CD4-positive, alpha-beta T cell treated with Interleukin-10 for 1 hour (primary cell): Measurements from ENCODE around the gene GMEB2.
"Not testable (repeated sequence)": the region's sequence is repeated elsewhere in the genome, so short reads cannot be mapped to it uniquely, and the experiment has no call there.

Source experiments
- DNase-seq: peaks from one replicate; pipeline ENCODE4 v3.0.0-alpha.2; 2020

GMEB2 gene

DNA sequence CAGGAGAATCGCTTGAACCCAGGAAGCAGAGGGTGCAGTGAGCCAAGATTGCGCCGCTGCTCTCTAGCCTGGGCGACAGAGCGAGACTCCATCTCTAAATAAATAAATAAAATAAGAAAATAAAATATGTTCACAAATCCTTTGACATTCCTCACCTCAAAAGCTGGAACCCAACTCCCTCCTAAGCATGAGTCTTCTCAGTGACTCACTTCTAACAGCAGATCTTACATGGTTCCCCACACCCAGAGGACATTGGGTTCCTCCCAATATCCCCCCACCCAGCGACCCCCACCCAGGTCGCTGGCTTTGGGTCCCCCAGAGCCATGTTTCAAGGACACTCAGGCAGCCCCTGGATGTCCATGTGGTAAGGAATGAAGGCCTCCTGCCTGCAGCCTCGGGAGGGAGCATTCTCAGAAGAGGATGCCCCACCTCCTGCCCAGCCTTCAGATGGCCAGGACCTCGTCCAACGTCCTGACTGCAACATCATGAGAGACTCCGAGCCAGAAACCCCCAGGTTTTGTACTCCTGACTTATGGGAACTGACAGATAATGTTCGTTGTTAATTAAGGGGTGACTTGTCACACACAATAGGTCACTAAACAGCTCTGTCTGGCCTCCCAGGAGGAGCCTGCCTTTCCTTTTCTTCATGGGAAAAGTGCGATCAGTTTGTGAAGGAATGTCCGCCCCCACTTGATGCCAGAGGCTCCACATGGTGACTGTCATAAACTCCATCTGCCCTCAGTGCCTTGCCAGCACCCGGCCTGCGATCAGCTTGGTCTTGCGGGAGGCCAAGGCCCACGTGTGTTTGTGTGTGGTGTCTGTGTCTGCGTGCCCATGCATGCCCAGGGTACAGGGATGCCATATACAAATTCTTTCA, 10.1 kb upstream of the GMEB2 start:
- no peak for DNase-seq

DNA sequence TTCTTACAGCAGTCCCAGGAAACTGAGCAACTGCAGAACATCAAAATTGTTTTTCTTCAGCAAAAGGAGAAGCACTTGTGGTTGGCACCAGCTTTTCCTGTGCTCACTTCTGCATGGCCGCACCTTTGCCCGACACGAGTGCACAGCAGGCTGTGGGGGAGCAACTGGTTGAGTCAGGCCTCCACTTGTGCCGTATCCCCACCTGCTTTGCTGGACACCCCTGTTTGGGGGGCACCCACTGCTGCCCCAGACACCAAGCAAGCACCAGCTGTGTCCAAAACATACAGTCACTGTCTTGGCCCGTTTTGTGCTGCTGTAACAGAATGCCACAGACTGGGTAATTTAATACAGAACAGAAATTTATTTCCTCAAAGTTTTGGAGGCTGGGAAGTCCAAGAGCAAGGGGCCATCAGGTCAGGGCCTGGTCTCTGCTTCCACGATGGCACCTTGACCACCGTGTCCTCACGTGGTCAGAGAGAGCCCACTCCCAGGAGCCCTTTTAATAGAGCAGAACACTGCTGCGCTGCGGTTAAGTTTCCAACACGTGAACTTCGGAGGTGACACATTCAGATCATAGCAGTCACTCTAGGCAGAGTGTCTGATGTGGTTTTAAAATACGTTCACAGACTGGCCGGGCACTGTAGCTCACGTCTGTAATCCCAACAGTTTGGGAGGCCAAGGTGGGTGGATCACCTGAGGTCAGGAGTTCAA, 8.7 kb upstream of the GMEB2 start:
- peak; percentile 85 for DNase-seq

DNA sequence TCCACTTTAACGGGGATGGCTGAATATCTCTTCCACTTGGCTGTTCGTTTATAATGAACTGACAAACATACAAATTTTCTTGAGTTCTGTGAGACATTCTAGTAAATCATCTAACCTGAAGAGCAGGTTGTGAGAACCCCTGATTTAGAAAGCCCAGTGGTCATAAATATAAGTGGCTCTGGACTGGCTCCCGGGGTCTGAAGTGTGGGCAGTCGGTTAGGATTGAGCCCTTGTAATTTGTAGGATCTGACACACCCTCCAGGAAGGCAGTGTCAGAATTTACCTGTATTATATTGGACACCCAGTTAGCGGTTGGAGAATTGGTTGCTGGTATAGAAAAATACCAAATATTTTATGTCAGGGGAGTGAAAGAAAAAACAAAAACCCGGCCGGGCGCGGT, 6.8 kb upstream of the GMEB2 start:
- DNase-seq: no peak

DNA sequence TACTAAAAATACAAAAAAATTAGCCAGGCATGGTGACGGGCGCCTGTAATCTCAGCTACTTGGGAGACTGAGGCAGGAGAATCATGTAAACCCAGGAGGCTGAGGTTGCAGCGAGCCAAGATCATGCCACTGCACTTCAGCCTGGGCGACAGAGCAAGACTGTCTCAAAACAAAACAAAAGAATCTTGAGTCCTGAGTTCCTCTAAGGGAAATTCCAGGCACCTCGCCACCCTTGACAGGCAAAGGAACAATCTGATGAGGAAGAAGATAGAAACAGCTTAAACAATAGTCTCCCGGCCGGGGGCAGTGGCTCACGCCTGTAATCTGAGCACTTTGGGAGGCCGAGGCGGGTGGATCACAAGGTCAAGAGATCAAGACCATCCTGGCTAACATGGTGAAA, 4.5 kb upstream of the GMEB2 start:
- not testable (repeated sequence) for DNase-seq

DNA sequence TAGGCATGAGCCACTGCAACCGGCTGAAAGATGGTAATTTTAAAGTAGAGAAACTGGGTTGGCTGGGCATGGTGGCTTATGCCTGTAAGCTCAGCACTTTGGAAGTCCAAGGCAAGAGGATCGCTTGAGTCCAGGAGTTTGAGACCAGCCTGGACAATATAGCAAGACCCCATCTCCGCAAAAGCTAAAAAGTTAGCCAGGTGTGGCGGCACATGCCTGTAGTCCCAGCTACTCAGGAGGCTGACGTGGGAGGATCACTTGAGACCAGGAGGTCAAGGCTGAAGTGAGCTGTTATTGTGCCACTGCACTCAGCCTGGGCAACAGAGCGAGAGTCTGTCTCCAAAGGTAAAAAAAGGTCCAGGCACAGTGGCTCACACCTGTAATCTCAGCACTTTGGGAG, 4.1 kb upstream of the GMEB2 start:
- DNase-seq: not testable (repeated sequence)

DNA sequence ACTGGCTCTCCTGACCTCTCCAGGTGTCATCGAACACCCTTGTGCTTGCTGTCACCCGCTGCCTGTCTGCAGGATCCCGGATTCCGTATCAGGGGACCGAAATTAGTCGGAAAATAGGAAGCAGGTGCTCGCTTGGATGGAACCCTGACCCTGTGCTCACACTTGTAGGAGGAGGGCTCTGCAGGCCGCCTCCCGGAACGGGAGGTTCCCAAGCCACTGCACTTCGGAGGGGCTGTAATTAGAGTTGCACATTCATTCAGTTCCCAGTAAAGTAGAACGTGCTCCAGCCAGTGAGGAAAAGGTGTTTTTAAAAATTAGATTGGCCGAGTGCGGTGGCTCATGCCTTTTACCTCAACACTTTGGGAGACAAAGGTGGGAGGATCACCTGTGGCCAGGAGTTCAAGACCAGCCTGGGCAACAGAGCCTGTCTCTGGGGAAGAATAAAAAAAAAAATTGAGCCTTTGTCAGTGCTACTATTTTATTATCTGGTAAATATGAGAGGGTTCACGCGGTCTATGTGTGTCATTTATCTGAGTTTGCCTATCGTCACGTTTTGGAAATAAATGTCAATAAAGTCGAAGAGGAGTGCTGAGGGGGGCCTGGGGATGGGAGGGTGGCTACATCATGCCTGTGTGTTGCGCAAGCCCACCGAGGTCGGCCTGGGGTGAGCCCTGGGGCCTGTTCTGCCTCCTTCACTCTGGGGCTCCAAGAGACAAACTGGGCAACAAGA, 1.5 kb upstream of the GMEB2 start:
- DNase-seq: peak; percentile 67

DNA sequence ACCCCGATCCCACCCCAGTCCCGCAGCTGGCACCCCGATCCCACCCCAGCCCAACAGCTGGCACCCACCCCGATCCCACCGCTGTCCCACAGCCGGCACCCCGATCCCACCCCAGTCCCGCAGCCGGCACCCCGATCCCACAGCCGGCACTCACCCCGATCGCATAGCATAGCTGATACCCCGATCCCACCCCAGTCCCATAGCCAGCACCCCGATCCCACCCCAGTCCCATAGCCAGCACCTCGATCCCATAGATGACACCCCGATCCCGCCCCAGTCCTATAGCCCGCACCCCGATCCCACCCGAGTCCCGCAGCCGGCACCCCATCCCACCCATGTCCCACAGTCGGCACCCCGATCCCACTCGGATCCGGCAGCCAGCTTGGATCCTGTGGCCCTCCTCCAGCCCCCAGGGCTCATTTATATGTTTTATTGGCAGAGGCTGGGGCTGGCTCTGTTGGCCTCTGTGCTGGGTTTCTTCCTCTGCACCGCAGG, 897 bp upstream of the GMEB2 start:
- no peak for DNase-seq

DNA sequence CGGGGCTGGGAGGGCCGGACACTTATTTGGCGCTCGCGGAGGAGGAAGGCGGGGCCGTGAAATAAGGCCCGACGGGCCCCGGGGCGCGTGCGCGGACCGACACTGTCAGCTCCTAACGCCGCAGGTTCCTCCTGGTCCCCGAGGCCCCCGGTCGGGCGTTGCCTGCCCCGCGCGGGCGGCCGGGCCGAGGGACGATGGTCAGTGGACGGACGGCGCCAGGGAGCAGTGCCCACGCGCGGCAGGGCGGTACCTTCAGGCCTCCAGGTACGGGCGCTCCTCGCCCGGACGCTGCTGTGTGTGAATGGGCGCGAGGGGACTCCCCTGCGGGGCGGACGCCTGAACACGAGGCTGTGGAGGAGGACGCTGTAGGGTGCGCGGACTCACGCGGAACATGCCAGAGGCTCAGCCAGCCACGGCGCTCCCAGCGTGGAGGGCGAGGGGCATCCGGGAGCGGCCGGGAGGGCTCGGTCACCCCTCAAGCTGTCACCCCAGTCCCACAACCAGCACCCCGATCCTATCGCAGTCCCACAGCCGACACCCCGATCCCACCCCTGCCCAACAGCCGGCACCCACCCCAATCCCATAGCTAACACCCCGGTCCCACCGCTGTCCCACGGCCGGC, 339 bp upstream of the GMEB2 start:
- peak; percentile 96 for DNase-seq

DNA sequence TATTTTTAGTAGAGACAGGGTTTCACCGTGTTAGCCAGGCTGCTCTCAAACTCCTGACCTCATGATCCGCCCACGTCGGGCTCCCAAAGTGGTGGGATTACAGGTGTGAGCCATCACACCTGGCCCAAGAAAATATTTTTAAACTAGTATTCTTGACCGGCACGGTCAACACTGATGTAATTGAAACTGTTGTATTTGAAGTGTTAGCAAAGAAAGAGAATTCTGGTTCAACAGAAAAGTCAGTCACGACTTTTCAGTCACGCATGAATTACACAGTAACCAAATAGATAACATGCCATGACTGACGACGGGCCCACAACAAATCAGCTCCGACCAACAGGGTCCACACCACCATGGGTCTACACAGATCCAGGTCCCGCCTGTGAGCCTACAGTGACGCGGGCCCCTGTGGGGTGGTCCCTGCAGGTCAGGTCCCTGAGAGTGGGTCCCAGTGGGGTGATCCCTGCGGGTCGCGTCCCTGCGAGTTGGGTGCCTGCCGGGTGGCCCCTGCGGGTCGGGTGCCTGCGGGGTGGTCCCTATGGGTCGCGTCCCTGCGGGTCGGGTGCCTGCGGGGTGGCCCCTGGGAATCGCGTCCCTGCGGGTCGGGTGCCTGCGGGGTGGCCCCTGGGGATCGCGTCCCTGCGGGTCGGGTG, 1.0 kb downstream of the GMEB2 start:
- peak; percentile 33 for DNase-seq

DNA sequence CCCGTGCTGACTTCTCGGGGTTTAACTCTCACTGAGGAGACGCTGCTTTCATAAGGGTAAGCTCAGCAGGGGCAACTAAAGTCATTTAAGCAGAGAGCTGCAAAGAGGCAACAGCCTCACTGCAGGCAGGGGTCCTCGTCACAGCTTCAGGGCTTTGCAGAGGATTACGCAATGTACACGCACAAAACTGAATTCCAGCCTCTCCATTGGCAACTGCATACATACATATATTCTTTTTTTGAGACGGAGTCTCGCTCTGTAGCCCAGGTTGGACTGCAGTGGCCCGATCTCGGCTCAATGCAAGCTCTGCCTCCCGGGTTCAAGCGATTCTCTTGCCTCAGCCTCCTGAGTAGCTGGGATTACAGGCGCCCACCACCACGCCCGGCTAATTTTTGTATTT, 2.4 kb downstream of the GMEB2 start:
- no peak for DNase-seq

DNA sequence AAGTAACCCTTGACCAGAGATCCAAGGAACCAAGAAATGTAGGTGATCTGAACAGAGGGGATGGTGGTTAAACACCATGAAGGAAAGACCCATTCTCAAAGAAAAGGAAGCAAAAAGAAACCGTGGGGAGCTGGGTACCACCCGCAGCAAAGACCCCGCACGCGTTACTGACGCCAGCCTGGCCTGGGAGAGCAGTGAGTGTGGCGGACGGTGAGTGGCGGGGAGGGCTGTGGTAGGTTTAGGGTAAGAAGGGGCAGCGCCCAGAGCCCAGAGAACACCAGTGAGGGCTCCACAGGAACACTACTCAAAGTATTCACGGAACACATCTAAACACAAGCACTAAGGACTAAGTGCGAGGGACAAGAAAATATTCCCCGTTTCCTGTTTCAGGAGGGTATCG, 4.2 kb downstream of the GMEB2 start:
- DNase-seq: no peak

DNA sequence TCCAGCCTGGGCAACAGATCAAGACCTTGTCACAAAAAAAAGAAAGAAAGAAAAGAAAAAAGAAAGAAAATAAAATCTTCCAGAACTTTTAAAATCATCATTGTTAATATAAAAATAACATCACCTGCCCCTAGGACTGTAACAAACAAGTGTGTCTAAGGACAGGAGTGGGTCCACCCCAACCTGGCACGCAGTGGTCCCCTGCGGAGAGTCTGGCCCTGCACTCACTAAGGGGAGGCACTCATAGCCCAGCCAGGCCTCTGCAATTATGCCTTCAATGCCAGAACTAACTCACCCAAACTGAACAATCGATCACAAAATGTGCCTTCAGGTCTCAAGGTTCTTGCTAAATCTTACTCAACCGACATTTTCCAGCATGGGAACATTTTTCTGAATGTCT, 4.8 kb downstream of the GMEB2 start:
- no peak for DNase-seq

DNA sequence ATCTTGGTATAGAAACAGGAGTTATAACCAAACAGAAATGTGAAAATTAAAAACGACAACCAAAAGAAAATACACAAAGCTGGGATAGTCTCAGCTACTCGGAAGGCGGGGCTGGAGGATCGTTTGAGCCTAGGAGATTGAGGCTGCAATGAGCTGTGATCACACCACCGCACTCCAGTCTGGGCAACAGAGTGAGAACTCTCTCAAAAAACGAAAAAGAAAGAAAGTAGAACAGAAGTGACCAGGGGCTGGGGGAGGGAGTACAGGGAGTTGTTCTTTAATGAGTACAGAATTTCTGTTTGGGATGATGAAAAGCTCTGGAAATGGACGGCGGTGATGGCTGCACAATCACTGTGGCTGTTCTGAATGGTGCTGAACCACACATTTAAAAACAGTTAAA, 5.9 kb downstream of the GMEB2 start:
- no peak for DNase-seq

DNA sequence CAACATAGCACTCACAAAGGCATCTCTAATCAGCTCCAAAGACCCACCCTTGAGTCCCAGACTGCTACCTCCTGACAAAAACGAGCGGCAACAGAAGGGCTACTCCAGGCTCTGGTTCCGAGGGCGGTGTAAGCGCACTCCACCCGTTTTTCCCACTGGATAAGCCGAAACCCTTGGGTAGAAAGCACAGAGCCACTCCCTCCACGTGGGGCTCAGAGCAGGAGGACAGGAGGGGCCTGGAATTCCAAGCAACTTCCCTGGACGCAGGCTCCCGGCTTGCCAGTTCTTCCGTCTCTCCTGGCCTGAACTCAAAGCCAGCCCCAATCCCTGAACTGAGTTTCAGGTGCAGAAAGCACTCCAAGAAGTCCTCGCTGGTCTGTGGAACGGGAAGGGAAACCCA, 7.4 kb downstream of the GMEB2 start:
- no peak for DNase-seq

DNA sequence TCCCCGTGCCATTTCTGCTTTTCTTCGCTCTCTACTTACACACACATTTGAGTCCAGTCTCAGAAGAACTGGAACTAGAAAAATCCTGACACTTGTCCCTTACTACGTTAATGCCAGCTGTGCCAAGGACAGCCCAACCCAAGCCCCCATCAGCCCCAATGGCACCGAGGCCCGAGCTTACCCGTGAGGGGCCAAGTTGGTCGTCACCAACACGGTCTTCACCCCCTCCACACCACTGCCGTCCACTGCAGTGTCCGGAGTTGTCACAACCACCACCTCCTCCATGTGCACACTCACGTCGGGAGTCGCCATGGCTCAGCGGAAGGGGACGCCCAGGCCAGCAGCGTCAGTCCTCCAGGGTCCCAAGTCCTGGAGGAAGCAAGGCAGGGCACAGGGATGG, 7.8 kb downstream of the GMEB2 start:
- no peak for DNase-seq

DNA sequence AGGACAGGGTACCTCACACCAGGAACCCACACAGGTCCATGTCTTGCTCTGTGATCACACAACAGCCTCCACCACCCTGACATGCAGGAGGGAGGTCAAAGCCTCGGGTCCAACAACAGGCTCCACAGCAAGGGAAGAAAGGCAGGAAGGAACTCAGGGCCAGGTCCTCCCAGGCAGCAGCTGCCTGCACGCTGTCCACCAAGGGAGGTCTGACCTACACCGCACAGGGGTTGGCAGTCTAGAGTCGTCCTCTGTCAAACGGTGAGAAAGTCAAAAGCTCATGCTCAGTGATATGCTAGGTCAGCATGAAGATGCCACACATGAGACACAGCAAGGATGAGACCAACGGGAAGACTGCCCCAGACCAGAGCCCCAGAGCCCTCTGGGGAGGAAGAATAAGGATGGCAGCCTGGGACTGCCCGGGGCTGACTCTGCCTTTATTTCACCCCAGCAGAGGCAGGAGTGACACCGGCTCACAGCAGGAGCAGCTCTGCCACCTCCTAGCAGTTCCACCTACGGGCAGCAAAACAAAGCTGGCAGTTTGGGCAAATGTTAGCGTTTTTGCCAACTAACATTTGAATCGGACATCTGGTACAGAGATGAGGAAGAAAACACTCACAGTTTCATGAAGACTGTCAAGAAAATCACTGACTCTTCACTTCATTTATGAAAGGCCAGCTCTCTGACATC, 8.5 kb downstream of the GMEB2 start:
- no peak for DNase-seq

DNA sequence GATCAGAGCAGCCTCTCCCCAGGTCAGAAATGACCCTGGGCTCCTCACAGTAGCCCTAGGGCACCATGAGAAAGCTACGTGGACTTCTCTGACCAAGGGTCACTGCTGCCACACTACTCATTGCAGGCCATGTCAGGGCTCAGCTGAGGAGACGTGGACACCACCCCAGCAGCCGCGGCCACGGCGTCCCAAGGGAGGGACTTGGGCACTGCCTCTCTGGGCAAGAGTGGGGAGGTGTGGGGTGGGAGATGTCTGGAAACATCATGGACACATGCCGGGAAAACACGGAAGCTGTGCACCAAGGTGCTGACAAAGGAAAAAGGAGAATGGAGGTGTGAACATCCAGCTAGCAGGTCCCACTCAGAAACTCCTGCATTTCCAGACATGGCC, 9.0 kb downstream of the GMEB2 start:
- no peak for DNase-seq

DNA sequence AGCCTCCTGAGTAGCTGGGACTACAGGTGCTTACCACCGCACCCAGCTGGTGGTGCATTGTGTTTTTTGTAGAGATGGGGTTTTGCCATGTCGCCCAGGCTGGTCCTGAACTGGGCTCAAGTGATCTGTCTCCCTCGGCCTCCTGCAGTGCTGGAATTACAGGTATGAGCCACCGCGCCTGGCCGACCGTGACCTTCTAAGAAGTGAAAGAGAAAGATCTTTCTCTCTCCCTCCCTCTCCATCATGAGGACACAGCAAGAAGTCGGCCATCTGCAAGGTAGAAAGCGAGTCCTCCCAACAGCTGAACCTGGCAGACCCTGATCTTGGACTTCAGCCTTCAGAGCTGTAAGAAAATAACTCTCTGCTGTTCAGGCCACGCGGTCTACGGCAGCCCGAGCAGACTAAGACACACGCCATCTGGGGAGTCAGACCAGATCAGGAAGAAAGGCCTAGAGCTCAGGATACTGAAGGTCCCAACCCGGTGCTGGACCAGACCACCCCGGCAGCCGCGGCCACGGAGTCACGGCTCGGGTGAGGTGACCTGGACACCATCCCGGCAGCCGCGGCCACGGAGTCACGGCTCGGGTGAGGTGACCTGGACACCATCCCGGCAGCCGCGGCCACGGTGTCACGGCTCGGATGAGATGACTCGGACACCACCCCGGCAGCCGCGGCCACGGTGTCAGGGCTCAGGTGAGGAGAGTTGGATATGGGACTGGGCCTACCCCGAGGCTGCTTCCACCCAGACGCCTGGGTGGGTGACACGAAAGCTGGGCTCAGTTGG, 9.6 kb downstream of the GMEB2 start:
- DNase-seq: no peak

DNA sequence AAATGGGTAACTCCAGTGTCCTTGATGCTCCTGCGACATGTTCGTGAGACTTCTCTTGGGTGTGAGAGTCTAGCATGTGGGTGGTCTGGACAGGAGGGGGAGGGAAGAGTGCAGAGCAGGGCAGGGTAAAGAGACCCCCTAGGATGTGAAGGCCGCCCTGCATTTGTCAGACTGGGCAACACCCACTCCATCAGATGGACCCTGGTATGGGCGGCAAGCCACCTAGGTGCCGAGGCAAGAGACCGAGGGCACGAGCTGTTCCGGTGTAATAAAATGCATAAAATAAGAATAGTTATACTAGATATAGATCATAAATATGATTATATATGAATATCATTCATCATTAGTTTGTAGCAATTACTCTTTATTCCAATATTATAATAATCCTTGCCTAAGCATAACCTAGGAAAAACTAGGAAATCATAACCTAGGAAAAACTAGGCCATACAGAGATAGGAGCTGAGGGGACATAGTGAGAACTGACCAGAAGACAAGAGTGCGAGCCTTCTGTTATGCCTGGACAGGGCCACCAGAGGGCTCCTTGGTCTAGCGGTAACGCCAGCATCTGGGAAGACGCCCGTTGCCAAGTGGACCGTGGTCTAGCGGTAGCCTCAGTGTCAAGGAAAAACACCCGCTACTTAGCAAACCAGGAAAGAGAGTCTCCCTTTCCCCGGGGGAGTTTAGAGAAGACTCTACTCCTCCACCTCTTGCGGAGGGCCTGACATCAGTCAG, 12.9 kb downstream of the GMEB2 start:
- DNase-seq: not testable (repeated sequence)

DNA sequence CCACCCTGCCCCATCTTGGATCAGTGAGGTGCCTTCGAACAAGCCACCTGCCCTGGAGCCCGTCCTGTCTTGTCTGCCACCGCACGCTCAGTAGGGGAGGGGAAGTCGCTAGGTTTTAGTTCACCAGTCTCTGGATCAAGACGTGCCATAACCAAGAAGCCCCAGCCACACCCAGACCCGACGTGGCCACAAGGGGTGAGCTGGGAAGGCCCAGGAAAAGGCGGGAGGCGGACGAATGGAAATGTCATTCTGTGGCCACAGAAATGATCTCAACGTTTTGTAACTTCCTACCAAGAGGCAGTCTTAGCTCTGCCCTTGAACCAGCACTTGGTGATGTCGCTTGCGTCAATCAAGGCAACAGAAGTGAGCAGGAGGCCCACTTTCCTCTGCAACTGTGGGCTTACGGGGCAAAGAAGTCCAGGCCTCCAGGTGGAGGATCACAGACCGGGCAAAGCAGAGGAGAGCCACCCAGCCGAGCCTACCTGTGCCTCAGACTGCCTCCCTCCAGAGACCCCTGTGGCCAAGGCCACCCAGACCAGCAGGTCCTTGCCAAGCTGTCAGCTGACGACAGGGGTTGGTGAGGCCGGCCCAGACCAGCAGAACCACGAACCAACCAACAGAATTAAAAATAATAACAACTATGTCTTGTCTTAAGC, 14.5 kb downstream of the GMEB2 start:
- DNase-seq: no peak
